HUES6 (cell line): ENCODE measurements around the gene GBE1.
"Not testable (repeated sequence)": the region's sequence is repeated elsewhere in the genome, so short reads cannot be mapped to it uniquely, and the experiment has no call there.

ENCODE experiments used
- H3K27ac ChIP-seq: 2 replicates; pipeline ENCODE4 v1.7.0; 2013; ENCODE audit warnings: low read depth, mild to moderate bottlenecking, low read length, inconsistent platforms
- H3K27me3 ChIP-seq: 2 replicates; pipeline ENCODE4 v1.6.1; 2013; ENCODE audit warnings: low read length; ENCODE audit not compliant: control insufficient read depth, insufficient read depth
- H3K36me3 ChIP-seq: 2 replicates; pipeline ENCODE4 v1.6.1; 2013; ENCODE audit warnings: low read length; ENCODE audit not compliant: control insufficient read depth, insufficient read depth
- H3K4me1 ChIP-seq: 2 replicates; pipeline ENCODE4 v1.6.1; 2013; ENCODE audit warnings: low read length; ENCODE audit not compliant: control insufficient read depth, insufficient read depth
- H3K4me3 ChIP-seq: 2 replicates; pipeline ENCODE4 v1.5.1; 2013; ENCODE audit warnings: low read depth, low read length
- H3K9ac ChIP-seq: one replicate; pipeline ENCODE4 v1.6.1; 2013; ENCODE audit warnings: mild to moderate bottlenecking, low read length
- H3K9me3 ChIP-seq: 2 replicates; pipeline ENCODE4 v1.6.1; 2013; ENCODE audit warnings: low read depth, low read length; ENCODE audit not compliant: control insufficient read depth, insufficient read depth

GBE1 gene

DNA sequence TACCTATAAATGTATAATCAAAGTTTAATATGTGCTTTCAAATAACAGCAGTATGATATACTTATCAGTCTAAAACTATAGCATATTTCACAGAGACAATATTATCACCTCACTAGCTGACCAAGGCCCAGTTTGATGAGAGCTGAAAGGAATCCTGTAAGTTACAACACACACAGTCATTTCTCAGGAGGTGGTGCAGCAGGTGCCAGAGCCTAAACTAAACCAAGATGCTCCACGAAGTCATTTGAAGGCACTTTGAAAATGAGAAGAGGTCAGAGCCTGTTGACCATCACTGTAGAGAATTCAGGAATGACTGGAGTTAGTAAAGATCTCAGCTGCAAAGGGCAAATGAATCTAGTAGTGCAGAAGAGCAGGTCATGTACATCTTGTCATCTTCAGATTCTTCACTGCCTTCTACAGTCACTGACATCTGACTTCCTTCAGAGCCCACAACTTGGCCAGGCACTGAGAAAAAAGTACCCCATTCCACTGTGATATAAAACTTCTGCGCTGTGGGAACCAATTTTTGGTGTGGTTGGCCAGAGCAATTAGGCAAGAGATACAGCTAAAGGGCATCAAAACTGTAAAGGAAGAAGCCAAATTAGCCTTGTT is 7.9 kb downstream of the GBE1 start:
- Histone ChIP-seq H3K27me3 (no peaks in the 10 kb centered on the region), H3K27ac (no peak overlapping the region), H3K9me3 (peaks cover 8% of the 10 kb centered on the region; the same call in 1 of the 2 replicates), H3K4me1 (peaks cover 6% of the 10 kb centered on the region; the same call in 1 of the 2 replicates), H3K4me3 (no peak overlapping the region), H3K9ac (no peak overlapping the region), H3K36me3 (no peaks in the 10 kb centered on the region)

DNA sequence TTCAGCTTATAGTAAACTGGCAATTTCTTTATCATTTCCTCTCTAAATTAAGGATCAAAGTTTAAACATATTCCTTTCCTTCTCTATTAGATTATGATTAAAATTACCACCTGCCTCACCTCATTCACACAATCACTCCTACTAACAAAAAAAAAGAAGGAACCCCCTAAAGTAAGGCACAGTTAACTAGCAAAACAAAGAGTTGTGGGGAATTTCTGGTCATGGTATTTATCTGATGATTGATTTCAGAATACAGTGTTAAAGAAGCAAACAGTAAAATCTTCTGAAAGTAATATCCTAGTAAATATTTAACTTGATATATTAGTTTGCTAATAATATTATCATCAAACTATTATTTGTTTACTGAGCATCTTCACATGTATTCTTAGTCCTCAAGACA is 8.8 kb downstream of the GBE1 start:
- Histone ChIP-seq H3K4me1 (peaks cover 6% of the 10 kb centered on the region; the same call in 1 of the 2 replicates), H3K9me3 (0 out of 2 replicates have a peak, but pooled peaks cover 6% of the 10 kb centered on the region), H3K27me3 (no peaks in the 10 kb centered on the region), H3K9ac (no peak overlapping the region), H3K36me3 (no peaks in the 10 kb centered on the region), H3K27ac (no peak overlapping the region), H3K4me3 (no peak overlapping the region)

DNA sequence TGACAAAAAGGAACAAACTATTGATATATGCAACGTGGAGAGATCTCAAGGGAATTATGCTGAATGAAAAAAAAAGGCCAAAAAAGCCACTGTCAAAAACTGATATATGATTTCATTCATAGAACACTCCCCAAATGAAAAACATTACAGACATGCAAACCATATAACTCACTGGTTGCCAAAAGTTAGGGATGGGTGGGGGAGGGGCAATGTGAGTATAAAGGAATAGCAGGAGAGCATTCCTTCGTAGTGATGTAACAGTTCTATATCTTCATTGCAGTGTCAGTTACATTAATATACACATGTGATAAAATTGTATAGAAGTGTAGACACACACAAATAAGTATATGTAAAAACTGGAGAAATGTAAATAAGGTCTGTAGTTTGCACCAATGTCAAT is 12.2 kb downstream of the GBE1 start:
- H3K9ac ChIP-seq, result no peak overlapping the region
- no peak overlapping the region for H3K27ac ChIP-seq
- no peaks in the 10 kb centered on the region for H3K27me3 ChIP-seq
- H3K36me3 ChIP-seq, result no peaks in the 10 kb centered on the region
- H3K4me3 ChIP-seq, result no peak overlapping the region
- H3K4me1 ChIP-seq, result peaks cover 10% of the 10 kb centered on the region; the same call in 1 of the 2 replicates
- H3K9me3 ChIP-seq, result no peaks in the 10 kb centered on the region

- not testable (repeated sequence) for H3K27ac ChIP-seq, H3K36me3 ChIP-seq, H3K9me3 ChIP-seq, H3K4me3 ChIP-seq, H3K27me3 ChIP-seq, H3K9ac ChIP-seq
- peaks cover 19% of the 10 kb centered on the region for H3K4me1 ChIP-seq
Observed at GRCh38 chr3:81747280-81747679, 14.2 kb downstream of the GBE1 start.

DNA sequence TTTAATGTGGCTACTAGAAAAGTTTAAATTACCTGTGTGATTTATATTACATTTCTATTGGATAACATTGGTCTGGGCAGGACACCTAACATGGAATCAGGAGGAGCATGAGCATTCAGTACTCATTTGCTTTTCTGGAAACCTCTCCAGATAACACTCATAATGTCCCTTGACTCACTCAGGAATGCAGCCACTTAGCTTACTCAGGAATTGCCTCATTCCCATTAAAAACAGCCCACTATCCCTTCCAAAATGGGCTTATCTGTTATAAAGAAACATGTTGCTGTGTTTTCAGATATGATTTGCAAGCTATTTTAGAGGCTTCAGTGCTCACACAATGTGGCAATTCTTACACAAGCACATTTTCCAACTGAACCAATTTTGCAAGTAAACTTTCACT is 17.1 kb downstream of the GBE1 start:
- H3K36me3 ChIP-seq, result no peaks in the 10 kb centered on the region
- peak overlapping the region; percentile 47; the same call in 1 of the 2 replicates for H3K27ac ChIP-seq
- H3K4me1 ChIP-seq, result peaks cover 16% of the 10 kb centered on the region
- no peaks in the 10 kb centered on the region for H3K9me3 ChIP-seq
- no peak overlapping the region for H3K9ac ChIP-seq
- no peak overlapping the region for H3K4me3 ChIP-seq
- H3K27me3 ChIP-seq, result no peaks in the 10 kb centered on the region

GRCh38 chr3:81743096-81744025 is 18.1 kb downstream of the GBE1 start:
- Histone ChIP-seq H3K4me1 (peaks cover 13% of the 10 kb centered on the region), H3K9me3 (no peaks in the 10 kb centered on the region), H3K36me3 (no peaks in the 10 kb centered on the region), H3K27me3 (no peaks in the 10 kb centered on the region), H3K9ac (no peak overlapping the region), H3K27ac (peak overlapping the region; percentile 9; the same call in 1 of the 2 replicates), H3K4me3 (no peak overlapping the region)

GRCh38 chr3:81742581-81742980 is 18.9 kb downstream of the GBE1 start:
- Histone ChIP-seq H3K36me3 (no peaks in the 10 kb centered on the region), H3K9me3 (no peaks in the 10 kb centered on the region), H3K9ac (no peak overlapping the region), H3K4me3 (no peak overlapping the region), H3K27ac (peak overlapping the region; percentile 9; the same call in 1 of the 2 replicates), H3K4me1 (peaks cover 13% of the 10 kb centered on the region), H3K27me3 (no peaks in the 10 kb centered on the region)

- H3K4me3 ChIP-seq, result no peak overlapping the region
- H3K9me3 ChIP-seq, result no peaks in the 10 kb centered on the region
- no peak overlapping the region for H3K27ac ChIP-seq
- H3K36me3 ChIP-seq, result no peaks in the 10 kb centered on the region
- H3K9ac ChIP-seq, result no peak overlapping the region
- H3K27me3 ChIP-seq, result no peaks in the 10 kb centered on the region
- H3K4me1 ChIP-seq, result peaks cover 13% of the 10 kb centered on the region
Observed at GRCh38 chr3:81741216-81741615, 20.2 kb downstream of the GBE1 start.

DNA sequence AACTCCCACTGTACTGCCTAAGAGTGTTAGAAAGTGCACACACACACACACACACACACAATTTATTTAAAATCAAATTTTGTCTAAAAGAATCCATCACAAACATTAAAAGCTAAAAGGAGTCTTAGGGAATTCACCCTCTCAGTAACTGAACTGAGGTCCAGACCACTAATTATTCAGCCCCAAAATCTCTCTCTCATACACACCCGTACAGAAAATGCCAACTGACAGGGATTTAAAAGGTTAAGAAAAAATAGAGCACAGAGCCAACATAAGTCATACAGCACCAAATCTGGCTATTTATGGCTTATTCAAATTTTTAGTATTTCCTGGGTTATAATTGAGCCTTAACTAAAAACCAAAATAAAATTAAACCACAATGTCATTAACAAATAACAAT is 20.7 kb downstream of the GBE1 start:
- H3K9me3 ChIP-seq, result no peaks in the 10 kb centered on the region
- H3K27me3 ChIP-seq, result no peaks in the 10 kb centered on the region
- no peaks in the 10 kb centered on the region for H3K36me3 ChIP-seq
- no peak overlapping the region for H3K27ac ChIP-seq
- H3K4me1 ChIP-seq, result peaks cover 13% of the 10 kb centered on the region
- no peak overlapping the region for H3K4me3 ChIP-seq
- no peak overlapping the region for H3K9ac ChIP-seq

GRCh38 chr3:81735334-81735733 is 26.1 kb downstream of the GBE1 start:
- Histone ChIP-seq H3K27ac (no peak overlapping the region), H3K9me3 (0 out of 2 replicates have a peak, but pooled peaks cover 5% of the 10 kb centered on the region), H3K4me1 (no peaks in the 10 kb centered on the region), H3K4me3 (no peak overlapping the region), H3K36me3 (no peaks in the 10 kb centered on the region), H3K9ac (no peak overlapping the region), H3K27me3 (no peaks in the 10 kb centered on the region)

GRCh38 chr3:81734742-81735141 is 26.7 kb downstream of the GBE1 start:
- H3K4me1 ChIP-seq, result no peaks in the 10 kb centered on the region
- H3K27ac ChIP-seq, result no peak overlapping the region

More at GRCh38 chr3:81734742-81735141, 26.7 kb downstream of the GBE1 start:
- no peak overlapping the region for H3K9ac ChIP-seq
- no peaks in the 10 kb centered on the region for H3K27me3 ChIP-seq
- H3K36me3 ChIP-seq, result no peaks in the 10 kb centered on the region
- 0 out of 2 replicates have a peak, but pooled peaks cover 5% of the 10 kb centered on the region for H3K9me3 ChIP-seq
- H3K4me3 ChIP-seq, result no peak overlapping the region
